Adipocyte (in vitro differentiated cells): ENCODE data around the gene KCTD14.
"Not testable (repeated sequence)": the region's sequence is repeated elsewhere in the genome, so short reads cannot be mapped to it uniquely, and the experiment has no call there.

ENCODE experiments used
- DNase-seq: peaks from one replicate; pipeline ENCODE4 v3.0.0-alpha.2; 2015; ENCODE audit warnings: low read depth
- H3K27me3 ChIP-seq: replicated peaks from 2 replicates; pipeline ENCODE4 v1.7.0; 2013; ENCODE audit warnings: mild to moderate bottlenecking, low read length, moderate library complexity; ENCODE audit not compliant: control insufficient read depth, insufficient read depth
- H3K36me3 ChIP-seq: 2 replicates; pipeline ENCODE4 v1.7.0; 2013; ENCODE audit warnings: low read length, mild to moderate bottlenecking, moderate library complexity; ENCODE audit not compliant: control insufficient read depth, insufficient read depth, severe bottlenecking
- H3K4me1 ChIP-seq: 2 replicates; pipeline ENCODE4 v1.7.0; 2013; ENCODE audit warnings: mild to moderate bottlenecking, low read length, moderate library complexity; ENCODE audit not compliant: control insufficient read depth, insufficient read depth
- H3K4me3 ChIP-seq: 2 replicates; pipeline ENCODE4 v1.7.0; 2013; ENCODE audit warnings: mild to moderate bottlenecking, low read length, moderate library complexity
- H3K9ac ChIP-seq: 2 replicates; pipeline ENCODE4 v1.7.0; 2013; ENCODE audit warnings: mild to moderate bottlenecking, low read length, moderate library complexity
- H3K9me3 ChIP-seq: 2 replicates; pipeline ENCODE4 v1.7.0; 2013; ENCODE audit warnings: mild to moderate bottlenecking, low read length, moderate library complexity; ENCODE audit not compliant: control insufficient read depth

The KCTD14 gene

GRCh38 chr11:78036313-78036712 lies 13.2 kb upstream of the KCTD14 start:
- Histone ChIP-seq H3K4me1 (peaks cover 21% of the 10 kb centered on the region), H3K27me3 (no peaks in the 10 kb centered on the region), H3K4me3 (no peak overlapping the region), H3K9ac (no peak overlapping the region), H3K9me3 (no peaks in the 10 kb centered on the region), H3K36me3 (no peaks in the 10 kb centered on the region)
- no peak for DNase-seq

GRCh38 chr11:78034623-78035022 lies 11.5 kb upstream of the KCTD14 start:
- DNase-seq: no peak
- no peaks in the 10 kb centered on the region for H3K27me3 ChIP-seq
- no peak overlapping the region for H3K9ac ChIP-seq
- peaks cover 6% of the 10 kb centered on the region for H3K4me1 ChIP-seq
- H3K4me3 ChIP-seq: no peak overlapping the region
- H3K9me3 ChIP-seq: no peaks in the 10 kb centered on the region
- no peaks in the 10 kb centered on the region for H3K36me3 ChIP-seq

DNA sequence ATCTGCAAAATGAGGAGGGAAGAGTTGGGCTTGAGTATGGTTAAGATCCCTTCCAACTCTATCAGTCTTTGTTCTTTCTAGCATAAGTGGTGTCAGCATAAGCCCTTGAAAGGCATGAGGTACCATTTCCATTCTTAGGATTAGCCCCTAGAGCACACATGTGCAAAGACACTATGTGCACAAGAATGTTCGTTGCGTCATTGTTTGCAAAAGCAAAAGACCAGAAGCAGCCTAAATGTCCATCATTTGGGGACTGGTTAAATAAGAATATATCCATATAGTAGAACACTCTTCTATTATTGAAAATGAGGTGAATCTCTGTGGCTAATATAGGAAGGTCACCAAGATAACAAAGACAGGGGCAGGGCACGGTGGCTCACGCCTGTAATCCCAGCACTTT lies 10.0 kb upstream of the KCTD14 start:
- Histone ChIP-seq H3K4me1 (peaks cover 3% of the 10 kb centered on the region), H3K27me3 (no peaks in the 10 kb centered on the region), H3K4me3 (no peak overlapping the region), H3K36me3 (no peaks in the 10 kb centered on the region), H3K9ac (no peak overlapping the region), H3K9me3 (no peaks in the 10 kb centered on the region)
- no peak for DNase-seq

GRCh38 chr11:78032090-78032489 lies 9.0 kb upstream of the KCTD14 start:
- H3K4me1 ChIP-seq: peaks cover under 1% of the 10 kb centered on the region
- no peak overlapping the region for H3K4me3 ChIP-seq
- H3K9me3 ChIP-seq: no peaks in the 10 kb centered on the region
- no peak for DNase-seq
- no peak overlapping the region for H3K9ac ChIP-seq
- H3K36me3 ChIP-seq: no peaks in the 10 kb centered on the region
- no peaks in the 10 kb centered on the region for H3K27me3 ChIP-seq

DNA sequence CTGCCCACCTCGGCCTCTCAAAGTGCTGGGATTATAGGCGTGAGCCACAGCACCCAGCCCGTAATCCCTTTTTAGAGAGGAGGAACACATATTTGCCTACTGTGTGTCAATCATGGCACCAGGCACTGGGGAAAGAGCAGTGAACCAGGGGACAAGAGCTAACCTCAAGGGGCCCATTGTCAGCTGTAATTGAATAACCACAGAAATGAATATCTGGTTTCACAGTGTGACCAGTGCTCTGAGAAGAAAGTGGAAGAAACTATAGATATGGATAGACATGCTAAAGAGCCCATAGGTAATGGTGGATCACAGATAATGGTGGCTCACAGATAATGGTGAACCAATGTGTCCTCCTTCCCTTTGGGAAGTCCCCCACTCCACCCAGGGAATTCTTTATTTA lies 8.6 kb upstream of the KCTD14 start:
- Histone ChIP-seq H3K4me1 (no peaks in the 10 kb centered on the region), H3K4me3 (no peak overlapping the region), H3K27me3 (no peaks in the 10 kb centered on the region), H3K9ac (no peak overlapping the region), H3K9me3 (no peaks in the 10 kb centered on the region), H3K36me3 (no peaks in the 10 kb centered on the region)
- no peak for DNase-seq

- H3K4me3 ChIP-seq: no peak overlapping the region
- no peaks in the 10 kb centered on the region for H3K9me3 ChIP-seq
- no peaks in the 10 kb centered on the region for H3K36me3 ChIP-seq
- H3K27me3 ChIP-seq: no peaks in the 10 kb centered on the region
- no peaks in the 10 kb centered on the region for H3K4me1 ChIP-seq
- peak; percentile 72 for DNase-seq
- no peak overlapping the region for H3K9ac ChIP-seq
Observed at GRCh38 chr11:78030429-78031325, 7.6 kb upstream of the KCTD14 start.

GRCh38 chr11:78028423-78028822 lies 5.3 kb upstream of the KCTD14 start:
- H3K36me3 ChIP-seq, H3K9me3 ChIP-seq, H3K9ac ChIP-seq, H3K4me3 ChIP-seq, H3K27me3 ChIP-seq, DNase-seq, H3K4me1 ChIP-seq: not testable (repeated sequence)

DNA sequence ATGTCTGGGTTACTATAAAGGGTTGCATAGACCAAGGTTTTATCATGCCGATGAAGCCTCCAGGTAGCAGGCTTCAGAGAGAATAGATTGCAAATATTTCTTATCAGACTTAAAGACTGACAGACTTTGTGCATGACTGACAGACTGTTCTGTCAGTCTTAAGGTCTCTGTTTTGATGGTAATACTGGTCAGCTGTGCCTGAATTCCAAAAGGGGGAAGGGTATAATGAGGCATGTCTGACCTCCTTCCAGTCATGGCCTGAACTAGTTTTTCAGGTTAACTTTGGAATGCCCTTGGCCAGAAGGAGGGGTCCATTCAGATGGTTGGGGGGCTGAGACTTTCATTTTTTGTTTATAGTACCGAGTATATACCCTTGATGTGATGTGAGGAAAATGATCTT lies 4.7 kb upstream of the KCTD14 start:
- no peak for DNase-seq
- Histone ChIP-seq H3K4me3 (no peak overlapping the region), H3K9me3 (no peaks in the 10 kb centered on the region), H3K27me3 (peaks cover 2% of the 10 kb centered on the region), H3K36me3 (no peaks in the 10 kb centered on the region), H3K9ac (no peak overlapping the region), H3K4me1 (no peaks in the 10 kb centered on the region)

DNA sequence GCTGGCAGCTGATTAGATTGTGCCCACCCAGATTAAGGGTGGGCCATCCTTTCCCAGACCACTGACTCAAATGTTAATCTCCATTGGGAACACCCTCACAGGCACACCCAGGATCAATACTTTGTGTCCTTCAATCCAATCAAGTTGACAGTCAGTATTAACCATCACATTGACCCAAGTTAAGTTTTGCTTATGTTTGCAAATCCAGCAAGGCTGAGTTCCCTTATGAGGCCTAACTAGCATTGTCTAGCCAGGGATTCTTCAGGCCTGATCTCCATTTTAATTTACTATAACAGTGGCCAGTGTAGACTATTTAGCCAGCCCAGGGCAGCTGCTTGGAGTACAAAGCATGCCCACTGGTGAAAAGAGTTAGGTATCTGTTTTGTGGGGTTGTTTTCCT lies 2.3 kb upstream of the KCTD14 start:
- DNase-seq: no peak
- Histone ChIP-seq H3K4me3 (no peak overlapping the region), H3K4me1 (no peaks in the 10 kb centered on the region), H3K9ac (no peak overlapping the region), H3K36me3 (no peaks in the 10 kb centered on the region), H3K27me3 (peaks cover 5% of the 10 kb centered on the region), H3K9me3 (no peaks in the 10 kb centered on the region)

DNA sequence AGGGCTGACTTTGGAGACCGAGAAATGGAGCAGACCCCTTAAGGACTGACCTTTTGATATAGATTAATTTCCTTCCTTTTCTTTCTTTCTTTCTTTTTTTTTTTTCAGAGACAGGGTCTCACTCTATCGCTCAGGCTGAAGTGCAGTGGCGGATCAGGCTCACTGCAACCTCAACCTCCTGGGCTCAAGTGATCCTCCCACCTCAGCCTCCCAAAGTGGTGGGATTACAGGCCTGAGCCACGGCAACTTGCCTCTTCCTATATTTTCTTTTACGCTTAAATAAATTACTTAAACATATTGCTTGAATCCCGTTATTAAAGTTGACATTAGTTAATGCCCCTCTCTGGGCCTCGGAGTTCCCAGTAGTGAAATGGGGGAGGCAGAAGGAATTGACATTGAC lies 350 bp upstream of the KCTD14 start:
- Histone ChIP-seq H3K4me1 (no peaks in the 10 kb centered on the region), H3K9me3 (no peaks in the 10 kb centered on the region), H3K27me3 (peaks cover 5% of the 10 kb centered on the region), H3K9ac (peak overlapping the region; percentile 61), H3K4me3 (peak overlapping the region; percentile 75), H3K36me3 (no peaks in the 10 kb centered on the region)
- DNase-seq: no peak

DNA sequence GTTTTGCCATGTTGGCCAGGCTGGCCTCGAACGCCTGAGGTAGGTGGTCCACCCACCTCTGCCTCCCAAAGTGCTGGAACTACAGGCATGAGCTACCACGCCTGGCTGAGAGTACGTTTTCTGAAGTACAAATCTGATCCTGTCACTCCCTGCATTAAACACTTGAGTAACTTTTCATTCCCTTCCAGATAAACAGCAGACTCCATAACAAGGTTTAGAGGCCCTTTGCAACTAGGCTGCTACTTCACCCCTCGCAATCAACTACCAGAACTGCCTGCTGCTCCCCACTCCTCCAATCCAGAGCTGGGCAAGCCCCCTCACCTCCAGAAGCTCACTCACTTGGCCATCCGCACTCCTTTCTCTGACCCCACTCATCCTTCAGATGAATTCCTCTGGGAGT lies 1.5 kb downstream of the KCTD14 start:
- Histone ChIP-seq H3K4me3 (no peak overlapping the region), H3K9me3 (no peaks in the 10 kb centered on the region), H3K36me3 (no peaks in the 10 kb centered on the region), H3K9ac (no peak overlapping the region), H3K4me1 (no peaks in the 10 kb centered on the region), H3K27me3 (peaks cover 5% of the 10 kb centered on the region)
- DNase-seq: no peak

DNA sequence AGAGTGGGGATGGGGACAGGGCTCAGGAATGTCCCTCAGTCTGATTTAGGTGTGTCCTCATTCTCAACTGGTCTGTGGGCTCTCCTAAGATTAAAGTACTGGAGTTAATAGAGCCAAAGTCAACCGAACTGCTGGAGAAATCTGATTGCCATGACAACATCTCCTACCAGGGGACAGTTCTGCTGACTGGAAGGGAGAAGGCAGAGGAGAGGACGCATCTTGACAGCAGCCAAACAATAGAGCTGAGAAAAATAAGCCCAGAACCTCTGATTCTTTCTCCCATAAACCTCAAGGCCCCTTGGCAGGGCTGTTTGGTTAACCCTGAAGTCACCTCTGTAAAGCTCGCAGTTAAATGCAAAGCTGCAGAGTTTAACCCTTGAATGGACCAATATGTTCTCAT lies 2.8 kb downstream of the KCTD14 start:
- no peaks in the 10 kb centered on the region for H3K4me1 ChIP-seq
- H3K9ac ChIP-seq: no peak overlapping the region
- no peaks in the 10 kb centered on the region for H3K36me3 ChIP-seq
- peaks cover 5% of the 10 kb centered on the region for H3K27me3 ChIP-seq
- no peaks in the 10 kb centered on the region for H3K9me3 ChIP-seq
- peak; percentile 15 for DNase-seq
- no peak overlapping the region for H3K4me3 ChIP-seq
